SKM-1 treated with dmso at 0.1 percent for 144 hours (cell line): ENCODE data around the gene MUCL3.
"Not testable (repeated sequence)": the region's sequence is repeated elsewhere in the genome, so short reads cannot be mapped to it uniquely, and the experiment has no call there.

ENCODE experiments used
- DNase-seq: peaks from one replicate; lab custom pipeline; 2025; ENCODE audit not compliant: unreplicated experiment; lab: John Stamatoyannopoulos, UW

Gene MUCL3

GRCh38 chr6:30940361-30940986 is at the start of gene MUCL3:
TSS of gene MUCL3 (plus strand) at chr6:30940973. CDS start at chr6:30941000, 27 bp downstream.
- no peak for DNase-seq

GRCh38 chr6:30891450-30891723 is 49.4 kb upstream of the MUCL3 start:
- no peak for DNase-seq

- no peak for DNase-seq
These were observed 48.8 kb upstream of the MUCL3 start for GRCh38 chr6:30891816-30892538.

- no peak for DNase-seq
These were observed 47.7 kb upstream of the MUCL3 start for GRCh38 chr6:30893001-30893591.

GRCh38 chr6:30893666-30894065 is 47.1 kb upstream of the MUCL3 start:
- DNase-seq = no peak

- DNase-seq = no peak
These were observed 46.4 kb upstream of the MUCL3 start for GRCh38 chr6:30894381-30894780.

- DNase-seq = no peak
These were observed 45.8 kb upstream of the MUCL3 start for GRCh38 chr6:30894935-30895334.

- no peak for DNase-seq
These were observed 45.4 kb upstream of the MUCL3 start for GRCh38 chr6:30895343-30895742.

- DNase-seq = no peak
These were observed 44.2 kb upstream of the MUCL3 start for GRCh38 chr6:30896541-30896940.

- no peak for DNase-seq
These were observed 42.9 kb upstream of the MUCL3 start for GRCh38 chr6:30897882-30898281.

- no peak for DNase-seq
These were observed 41.9 kb upstream of the MUCL3 start for GRCh38 chr6:30898750-30899360.

- no peak for DNase-seq
These were observed 39.8 kb upstream of the MUCL3 start for GRCh38 chr6:30900863-30901417.

GRCh38 chr6:30901436-30901835 is 39.3 kb upstream of the MUCL3 start:
- DNase-seq = no peak

- not testable (repeated sequence) for DNase-seq
These were observed 38.6 kb upstream of the MUCL3 start for GRCh38 chr6:30902196-30902595.

- DNase-seq = no peak
These were observed 38.1 kb upstream of the MUCL3 start for GRCh38 chr6:30902709-30903108.

- no peak for DNase-seq
These were observed 37.5 kb upstream of the MUCL3 start for GRCh38 chr6:30903236-30903635.

GRCh38 chr6:30907290-30907757 is 33.4 kb upstream of the MUCL3 start:
- DNase-seq = not testable (repeated sequence)

- DNase-seq = peak; percentile 99
These were observed 32.8 kb upstream of the MUCL3 start, which contains the start of gene GTF2H4 for GRCh38 chr6:30907758-30908591. TSS of gene GTF2H4 (plus strand) at chr6:30908207.

GRCh38 chr6:30908700-30909099 is 32.1 kb upstream of the MUCL3 start:
- DNase-seq = no peak

GRCh38 chr6:30910473-30910872 is 30.3 kb upstream of the MUCL3 start:
- not testable (repeated sequence) for DNase-seq
